Superior temporal gyrus (tissue), 1 donor: ENCODE results near the gene ZNF763.
"Not testable (repeated sequence)": the region's sequence is repeated elsewhere in the genome, so short reads cannot be mapped to it uniquely, and the experiment has no call there.

Experiments
- DNase-seq: peaks from one replicate; pipeline ENCODE4 v3.0.0-alpha.2; 2016; ENCODE audit errors: extremely low spot score

Gene ZNF763

GRCh38 chr19:11964858-11965645 is at the start of gene ZNF763:
ZNF763 (plus strand) TSS chr19:11965040; CDS start chr19:11965209, 169 bp downstream.
- peak; percentile 98 for DNase-seq

GRCh38 chr19:11921852-11922495 is 42.9 kb upstream of the ZNF763 start:
- DNase-seq, result no peak

GRCh38 chr19:11924886-11925650 is 39.8 kb upstream of the ZNF763 start, which contains the start of gene ZNF700:
ZNF700 (plus strand) TSS chr19:11925107; CDS start chr19:11925211, 104 bp downstream.
- DNase-seq, result peak; percentile 97

- DNase-seq, result not testable (repeated sequence)
Observed at GRCh38 chr19:11925651-11926187, 39.1 kb upstream of the ZNF763 start.

- DNase-seq, result no peak
Observed at GRCh38 chr19:11927227-11927626, 37.6 kb upstream of the ZNF763 start.

- DNase-seq, result no peak
Observed at GRCh38 chr19:11931051-11931450, 33.8 kb upstream of the ZNF763 start.

- DNase-seq, result no peak
Observed at GRCh38 chr19:11931513-11931912, 33.3 kb upstream of the ZNF763 start.

GRCh38 chr19:11935829-11936228 is 29.0 kb upstream of the ZNF763 start:
- not testable (repeated sequence) for DNase-seq

- not testable (repeated sequence) for DNase-seq
Observed at GRCh38 chr19:11938383-11938782, 26.5 kb upstream of the ZNF763 start.

- not testable (repeated sequence) for DNase-seq
Observed at GRCh38 chr19:11941361-11941887, 23.4 kb upstream of the ZNF763 start.

GRCh38 chr19:11942008-11942842 is 22.6 kb upstream of the ZNF763 start:
- no peak for DNase-seq

- DNase-seq, result no peak
Observed at GRCh38 chr19:11942843-11943108, 22.1 kb upstream of the ZNF763 start.

- DNase-seq, result no peak
Observed at GRCh38 chr19:11944656-11945055, 20.2 kb upstream of the ZNF763 start.

- no peak for DNase-seq
Observed at GRCh38 chr19:11948646-11949045, 16.2 kb upstream of the ZNF763 start.

GRCh38 chr19:11949201-11949600 is 15.6 kb upstream of the ZNF763 start:
- no peak for DNase-seq

- not testable (repeated sequence) for DNase-seq
Observed at GRCh38 chr19:11949614-11950080, 15.2 kb upstream of the ZNF763 start.

- no peak for DNase-seq
Observed at GRCh38 chr19:11950312-11950711, 14.5 kb upstream of the ZNF763 start.

GRCh38 chr19:11963566-11964355 is 1.1 kb upstream of the ZNF763 start:
- peak; percentile 89 for DNase-seq

GRCh38 chr19:11964496-11964857 is 363 bp upstream of the ZNF763 start:
- no peak for DNase-seq

GRCh38 chr19:11970174-11970573 is 5.3 kb downstream of the ZNF763 start:
- DNase-seq, result no peak
